HepG2 (cell line): ENCODE results near the gene MMRN1. TPM values are rescaled to one million over a fixed set of nuclear protein-coding genes. Genes with fewer than 3 reads are reported as not detected.

Experiments
- ATAC-seq: fragments of 200-7000 bp; cut with Tn5 transposase; 3 replicates; pipeline ENCODE4 v1.9.1; 2020; ENCODE audit warnings: mild to moderate bottlenecking, moderate library complexity
- BruUV-seq: library from RNA; stranded (reverse); fragments of 400-500 nt; replicated peaks from 2 replicates; lab custom pipeline; 2021; lab: Mats Ljungman, UMichigan
- CTCF ChIA-PET: fragments of 300-600 bp; formaldehyde crosslinking; extraction: SDS; loops from one replicate; lab custom pipeline; 2021; ENCODE audit warnings: low total read pairs, inconsistent platforms, low intra/inter-chr PET ratio; lab: Yijun Ruan, JAX
- POLR2A ChIA-PET: fragments of 350-600 bp; sonication (Branson Sonifier 250); formaldehyde crosslinking; loops from one replicate; lab custom pipeline; 2020; ENCODE audit warnings: antibody characterized with exemption, inconsistent platforms; lab: Yijun Ruan, JAX
- DNase-seq: peaks from one replicate; pipeline ENCODE4 v3.0.0-alpha.2; 2015; ENCODE audit warnings: low spot score
- FAIRE-seq: peaks from 3 replicates; lab custom pipeline; 2011; peaks lifted over from hg19 to GRCh38; lab: Jason Lieb, UNC
- H2AFZ ChIP-seq: one replicate; pipeline ENCODE4 v1.6.1; 2011; ENCODE audit warnings: low read length, inconsistent platforms
- H3K27ac ChIP-seq: fragments of 300-600 bp; 3 replicates; pipeline ENCODE4 v1.8.0; 2011; ENCODE audit warnings: mixed run types, mild to moderate bottlenecking, mixed read lengths, low read length, inconsistent platforms; ENCODE audit not compliant: insufficient read depth; ENCODE audit errors: extremely low read length
- H3K27me3 ChIP-seq, 2 experiments: fragments of 200-600 bp in 1 of 2; 2 replicates in 1 of 2; 3 replicates in 1 of 2; pipeline versions ENCODE4 v1.6.0 to v1.8.0; 2011; ENCODE audit warnings: low read length in 2 of 2, mild to moderate bottlenecking in 2 of 2, moderate library complexity in 2 of 2, inconsistent platforms in 1 of 2; ENCODE audit not compliant: insufficient read depth in 2 of 2, control insufficient read depth in 1 of 2
- H3K36me3 ChIP-seq, 2 experiments: fragments of 200-600 bp in 1 of 2; replicated peaks in 1 of 2; 2 replicates in 1 of 2; 3 replicates in 1 of 2; pipeline versions ENCODE4 v1.5.1 to v1.8.0; 2011; ENCODE audit warnings: low read length in 2 of 2, inconsistent platforms in 1 of 2; ENCODE audit not compliant: insufficient read depth in 2 of 2, control insufficient read depth in 1 of 2
- H3K4me1 ChIP-seq: 2 replicates; pipeline ENCODE4 v1.5.1; 2012; ENCODE audit warnings: low read length, inconsistent platforms; ENCODE audit not compliant: insufficient read depth
- H3K4me2 ChIP-seq: 2 replicates; pipeline ENCODE4 v1.6.0; 2011; ENCODE audit warnings: low read depth, low read length, inconsistent platforms
- H3K4me3 ChIP-seq, 3 experiments: fragments of 200-600 bp in 1 of 3; sonication (generic), shearing (Covaris generic) in 1 of 3; replicated peaks in 1 of 3; 2 replicates each; pipeline ENCODE4 v1.5.1; 2011 to 2016; ENCODE audit warnings: low read length in 3 of 3, inconsistent platforms in 2 of 3, low read depth in 2 of 3, mild to moderate bottlenecking in 2 of 3, control low read depth in 1 of 3, mixed read lengths in 1 of 3; ENCODE audit not compliant: insufficient read depth in 1 of 3
- H3K79me2 ChIP-seq: one replicate; pipeline ENCODE4 v1.6.1; 2011; ENCODE audit warnings: low read length, inconsistent platforms; ENCODE audit not compliant: insufficient read depth
- H3K9ac ChIP-seq: 2 replicates; pipeline ENCODE4 v1.6.0; 2011; ENCODE audit warnings: mild to moderate bottlenecking, low read depth, low read length, inconsistent platforms; ENCODE audit not compliant: insufficient read depth
- H3K9me3 ChIP-seq: 2 replicates; pipeline ENCODE4 v1.5.1; 2012; ENCODE audit warnings: mild to moderate bottlenecking, low read length
- H4K20me1 ChIP-seq: 2 replicates; pipeline ENCODE4 v1.6.0; 2011; ENCODE audit warnings: inconsistent platforms, mild to moderate bottlenecking, low read length, moderate library complexity; ENCODE audit not compliant: insufficient read depth
- ARHGAP35 ChIP-seq: sonication (generic); formaldehyde crosslinking; IDR thresholded peaks from 2 replicates; pipeline ENCODE4 v1.9.0; 2022; ENCODE audit warnings: mild to moderate bottlenecking, inconsistent platforms, moderate library complexity, missing genetic modification reagents, borderline replicate concordance
- CBX5 ChIP-seq: sonication (generic); formaldehyde crosslinking; IDR thresholded peaks from 2 replicates; pipeline ENCODE4 v1.4.0; 2020; ENCODE audit warnings: missing genetic modification reagents, borderline replicate concordance
- CCAR2 ChIP-seq: fragments of 200-400 bp; formaldehyde crosslinking; optimal IDR thresholded peaks from 2 replicates; pipeline ENCODE3; 2018; ENCODE audit warnings: low read depth, mild to moderate bottlenecking, low read length, moderate library complexity
- ETV5 ChIP-seq: IDR thresholded peaks from 2 replicates; pipeline ENCODE4 v1.6.1; 2018; ENCODE audit warnings: missing biosample characterization, missing genetic modification reagents, inconsistent platforms, borderline replicate concordance
- HES4 ChIP-seq: sonication (generic); formaldehyde crosslinking; IDR thresholded peaks from 2 replicates; pipeline ENCODE4 v1.9.0; 2021; ENCODE audit warnings: mild to moderate bottlenecking, missing genetic modification reagents, borderline replicate concordance
- HOXA5 ChIP-seq: sonication (generic); formaldehyde crosslinking; IDR thresholded peaks from 2 replicates; pipeline ENCODE4 v1.4.0; 2020; ENCODE audit warnings: missing genetic modification reagents
- KLF6 ChIP-seq: IDR thresholded peaks from 2 replicates; pipeline ENCODE4 v1.8.0; 2016; ENCODE audit warnings: missing biosample characterization, missing genetic modification reagents
- MAFF ChIP-seq: IDR thresholded peaks from 2 replicates; pipeline ENCODE4 v1.6.1; 2011; ENCODE audit warnings: low read depth, low read length, improper control_type of control experiment
- NFATC3 ChIP-seq: sonication (generic); formaldehyde crosslinking; IDR thresholded peaks from 2 replicates; pipeline ENCODE4 v1.5.1; 2020; ENCODE audit warnings: mild to moderate bottlenecking, missing genetic modification reagents
- NR2F6 ChIP-seq, 2 experiments: IDR thresholded peaks; 2 replicates each; pipeline ENCODE4 v1.6.1; 2016; ENCODE audit warnings: antibody characterized with exemption in 1 of 2, mild to moderate bottlenecking in 1 of 2
- PHF20 ChIP-seq: sonication (generic); formaldehyde crosslinking; IDR thresholded peaks from 2 replicates; pipeline ENCODE4 v1.5.0; 2020; ENCODE audit warnings: mild to moderate bottlenecking, missing genetic modification reagents
- SMAD1 ChIP-seq: sonication (generic); formaldehyde crosslinking; IDR thresholded peaks from 2 replicates; pipeline ENCODE4 v1.4.0; 2020; ENCODE audit warnings: missing genetic modification reagents, low read depth, mild to moderate bottlenecking, borderline replicate concordance
- SOX13 ChIP-seq, 3 experiments: fragments of 450-650 bp in 1 of 3; sonication (generic) in 1 of 3; formaldehyde crosslinking in 1 of 3; IDR thresholded peaks in 2 of 3; conservative IDR thresholded peaks in 1 of 3; 2 replicates each; pipeline versions ENCODE4 v1.5.0 to v1.6.1; 2016 to 2020; ENCODE audit warnings: antibody characterized with exemption in 1 of 3, mild to moderate bottlenecking in 1 of 3, missing compliant biosample characterization in 1 of 3, missing genetic modification reagents in 1 of 3, moderate library complexity in 1 of 3
- TEAD2 ChIP-seq: sonication (generic); formaldehyde crosslinking; IDR thresholded peaks from 2 replicates; pipeline ENCODE4 v1.9.0; 2021; ENCODE audit warnings: missing genetic modification reagents
- ZFP36L2 ChIP-seq: sonication (generic); formaldehyde crosslinking; IDR thresholded peaks from 2 replicates; pipeline ENCODE4 v1.4.0; 2020; ENCODE audit warnings: missing genetic modification reagents
- ZNF335 ChIP-seq: sonication (generic); formaldehyde crosslinking; IDR thresholded peaks from 2 replicates; pipeline ENCODE4 v1.4.0; 2020; ENCODE audit warnings: missing genetic modification reagents
- ZNF546 ChIP-seq: sonication (generic); formaldehyde crosslinking; conservative IDR thresholded peaks from 2 replicates; pipeline ENCODE4 v1.8.1; 2023; ENCODE audit warnings: mild to moderate bottlenecking, missing genetic modification reagents
- ZNF562 ChIP-seq: sonication (generic); formaldehyde crosslinking; IDR thresholded peaks from 2 replicates; pipeline ENCODE4 v1.8.0; 2022; ENCODE audit warnings: missing genetic modification reagents, borderline replicate concordance
- ZNF619 ChIP-seq: sonication (generic); formaldehyde crosslinking; IDR thresholded peaks from 2 replicates; pipeline ENCODE4 v1.4.0; 2020; ENCODE audit warnings: mild to moderate bottlenecking, missing genetic modification reagents
- ZSCAN12 ChIP-seq: sonication (generic); formaldehyde crosslinking; IDR thresholded peaks from 2 replicates; pipeline ENCODE4 v1.9.0; 2021; ENCODE audit warnings: mild to moderate bottlenecking, missing genetic modification reagents
- ZSCAN25 ChIP-seq: sonication (generic); formaldehyde crosslinking; IDR thresholded peaks from 2 replicates; pipeline ENCODE4 v1.8.0; 2022; ENCODE audit warnings: mild to moderate bottlenecking, missing genetic modification reagents
- WGBS: methylation state at CpG from one replicate; pipeline ENCODE4 v1.1.6; 2017; ENCODE audit warnings: low lambda C conversion rate; 5-methylcytosine and 5-hydroxymethylcytosine counted together
- in situ Hi-C: cut with HindIII; loops from 2 replicates; pipeline ENCODE4 v1.10.0; 2017; ENCODE audit warnings: low pct_unique_long_range_greater_than_20kb; ENCODE audit not compliant: extremely low pct_ligation_motif_present
- intact Hi-C: fragments of 100-400 bp; cut with micrococcal nuclease; formaldehyde crosslinking; loops from one replicate; pipeline ENCODE4 v1.10.0; 2022; ENCODE audit not compliant: unreplicated experiment
- polyA plus RNA-seq, 8 experiments: library from polyadenylated mRNA; depleted of rRNA in 3 of 8; stranded (reverse) in 7 of 8; unstranded in 1 of 8; fragments of >200 nt; fragmentation: Illumina TruSeq in 4 of 8; extraction: Trizol in 4 of 8; gene quantifications; 2 replicates each; pipeline versions ENCODE4 v1.2.1 to v1.2.3, GENCODE V29; 2011 to 2016; ENCODE audit warnings: low read depth in 4 of 8, missing spikeins in 1 of 8, mixed read lengths in 1 of 8; ENCODE audit not compliant: insufficient read depth in 1 of 8
- total RNA-seq, 5 experiments: library from RNA; depleted of rRNA; stranded (reverse); fragments of >200 nt; fragmentation: Illumina TruSeq; extraction: Trizol; gene quantifications; 2 replicates each; pipeline ENCODE4 v1.2.3, GENCODE V29; 2016; ENCODE audit warnings: low read depth in 1 of 5

The MMRN1 gene
- total and polyA plus RNA-seq, 2 of the 13 experiments (the other 11 are each of a cell fraction or from before 2014, with no cell fraction given), result not detected

DNA sequence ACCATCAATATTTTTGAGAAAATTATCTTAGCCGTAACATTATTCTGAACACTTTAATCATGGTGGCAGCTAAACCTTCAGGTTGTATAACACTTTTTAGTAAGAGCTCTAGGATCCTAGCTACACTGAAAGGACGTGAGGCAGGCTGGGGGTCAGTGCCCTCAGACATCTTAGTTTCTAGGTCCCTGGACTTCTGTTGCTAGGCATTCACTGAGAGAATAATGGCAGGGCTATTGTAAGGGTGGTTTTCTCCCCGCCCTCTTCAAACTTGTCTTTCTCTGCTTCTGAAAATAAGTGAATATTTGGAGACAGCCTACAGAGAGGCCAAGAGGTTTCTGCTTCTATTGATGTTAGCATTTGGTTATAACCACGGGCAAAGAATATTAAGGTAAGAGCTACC is 15.4 kb upstream of the MMRN1 start (continued):
- TF ChIP-seq ZNF335 (CRISPR knock-in tag) (no peak), ZSCAN25 (CRISPR knock-in tag) (no peak)

DNA sequence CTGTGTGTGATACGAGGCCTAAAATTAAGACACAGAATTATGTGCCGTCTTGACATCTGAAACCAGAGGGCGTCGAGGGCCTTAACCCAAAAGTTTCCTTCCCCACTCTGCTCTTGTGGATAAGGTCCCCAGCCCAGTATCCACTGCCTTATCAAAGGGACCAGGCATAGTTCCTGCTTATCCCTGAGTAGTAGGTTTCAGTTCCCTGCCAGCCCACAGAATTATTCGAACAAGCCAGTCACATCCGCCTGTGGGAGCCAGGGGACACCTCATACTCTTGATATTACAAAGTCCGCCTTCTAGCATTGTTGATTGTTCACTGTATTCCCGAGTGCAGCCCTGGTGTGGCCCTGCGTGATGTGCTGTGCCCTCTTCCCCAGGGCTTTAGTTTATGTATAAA is 5.4 kb upstream of the MMRN1 start:
- POLR2A ChIA-PET, result no interaction called here
- Histone ChIP-seq H3K36me3 (no peaks in the 10 kb centered on the region), H3K27me3 (no peaks in the 10 kb centered on the region), H3K4me3 (no peak overlapping the region), H3K4me1 (no peaks in the 10 kb centered on the region), H3K4me2 (no peak overlapping the region), H3K79me2 (no peaks in the 10 kb centered on the region), H4K20me1 (no peaks in the 10 kb centered on the region), H3K9me3 (no peaks in the 10 kb centered on the region), H2AFZ (no peak overlapping the region), H3K9ac (no peak overlapping the region), H3K27ac (no peak overlapping the region)
- DNase-seq, result no peak
- intact Hi-C loops, result no loop called here
- CTCF ChIA-PET, result no interaction called here
- in situ Hi-C loops, result no loop called here
- FAIRE-seq, result no peak
- no TSS peak for BruUV-seq
- TF ChIP-seq NR2F6 (IDR thresholded peaks at IDR 0.05), result no peak
- no peak for TF ChIP-seq NR2F6 (CRISPR knock-in tag; IDR thresholded peaks at IDR 0.05)
- TF ChIP-seq SOX13 (IDR thresholded peaks at IDR 0.05), result no peak
- TF ChIP-seq SOX13 (CRISPR knock-in tag; conservative IDR thresholded peaks at IDR 0.05 in 1 of 2, IDR thresholded peaks at IDR 0.05 in 1 of 2), result no peak
- no peak for TF ChIP-seq HOXA5 (CRISPR knock-in tag)
- no peak for TF ChIP-seq ETV5 (CRISPR knock-in tag)
- no peak for TF ChIP-seq ARHGAP35
- peak; percentile 55 for ATAC-seq
- 20% methylated on average over 7 of the region's 9 CpGs for WGBS

DNA sequence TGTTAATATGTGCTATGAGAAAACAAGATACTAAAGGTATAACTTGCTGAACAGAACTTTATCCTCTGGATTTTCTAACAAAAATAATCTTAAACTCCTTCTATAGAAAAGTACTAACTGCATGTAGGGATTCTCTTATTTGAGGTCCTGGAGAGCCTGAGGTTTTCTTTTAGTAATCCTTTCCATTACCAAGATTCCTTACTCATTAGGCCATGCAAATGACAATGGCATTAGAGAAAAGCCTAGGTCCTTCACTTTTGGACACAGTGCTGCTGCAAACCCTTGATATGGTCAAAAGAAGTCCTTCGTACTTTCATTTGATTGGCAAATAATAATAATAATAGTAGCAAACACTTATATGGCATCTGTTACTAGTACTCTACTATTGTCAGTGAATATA is 3.2 kb downstream of the MMRN1 start:
- ATAC-seq, result no peak
- Histone ChIP-seq H2AFZ (no peak overlapping the region), H3K79me2 (no peaks in the 10 kb centered on the region), H3K27me3 (no peaks in the 10 kb centered on the region), H3K27ac (no peak overlapping the region), H3K4me2 (no peak overlapping the region), H3K9me3 (no peaks in the 10 kb centered on the region), H3K4me3 (no peak overlapping the region), H4K20me1 (no peaks in the 10 kb centered on the region), H3K36me3 (no peaks in the 10 kb centered on the region), H3K4me1 (no peaks in the 10 kb centered on the region), H3K9ac (no peak overlapping the region)
- intact Hi-C loops, result no loop called here
- WGBS, result 47% methylated on average over 1 of the region's 1 CpG
- FAIRE-seq, result no peak
- in situ Hi-C loops, result no loop called here
- ChIA-PET CTCF (no interaction called here), POLR2A (no interaction called here)
- TF ChIP-seq CBX5 (CRISPR knock-in tag), result no peak
- TF ChIP-seq NFATC3, result no peak
- no peak for TF ChIP-seq ZFP36L2 (CRISPR knock-in tag)
- no peak for TF ChIP-seq MAFF
- TF ChIP-seq CCAR2, result no peak
- no peak for TF ChIP-seq ZSCAN12
- TF ChIP-seq KLF6 (CRISPR knock-in tag), result no peak
- TF ChIP-seq ZNF562 (CRISPR knock-in tag), result no peak
- TF ChIP-seq ZNF619 (CRISPR knock-in tag), result no peak
- no peak for TF ChIP-seq NR2F6 (IDR thresholded peaks at IDR 0.05)
- no peak for TF ChIP-seq NR2F6 (CRISPR knock-in tag; IDR thresholded peaks at IDR 0.05)
- no peak for TF ChIP-seq TEAD2 (CRISPR knock-in tag)
- no peak for TF ChIP-seq SMAD1 (CRISPR knock-in tag)
- no peak for TF ChIP-seq HES4 (CRISPR knock-in tag)
- TF ChIP-seq ZNF546 (CRISPR knock-in tag), result no peak
- no peak for TF ChIP-seq PHF20 (CRISPR knock-in tag)
- DNase-seq, result no peak
- no TSS peak for BruUV-seq
